ENCODE results near the gene STAB2. TPM values are rescaled to one million over a fixed set of nuclear protein-coding genes. Genes with fewer than 3 reads are reported as not detected.

The STAB2 gene
- total RNA-seq, 1 experiment from 2014 or later: not detected

DNA sequence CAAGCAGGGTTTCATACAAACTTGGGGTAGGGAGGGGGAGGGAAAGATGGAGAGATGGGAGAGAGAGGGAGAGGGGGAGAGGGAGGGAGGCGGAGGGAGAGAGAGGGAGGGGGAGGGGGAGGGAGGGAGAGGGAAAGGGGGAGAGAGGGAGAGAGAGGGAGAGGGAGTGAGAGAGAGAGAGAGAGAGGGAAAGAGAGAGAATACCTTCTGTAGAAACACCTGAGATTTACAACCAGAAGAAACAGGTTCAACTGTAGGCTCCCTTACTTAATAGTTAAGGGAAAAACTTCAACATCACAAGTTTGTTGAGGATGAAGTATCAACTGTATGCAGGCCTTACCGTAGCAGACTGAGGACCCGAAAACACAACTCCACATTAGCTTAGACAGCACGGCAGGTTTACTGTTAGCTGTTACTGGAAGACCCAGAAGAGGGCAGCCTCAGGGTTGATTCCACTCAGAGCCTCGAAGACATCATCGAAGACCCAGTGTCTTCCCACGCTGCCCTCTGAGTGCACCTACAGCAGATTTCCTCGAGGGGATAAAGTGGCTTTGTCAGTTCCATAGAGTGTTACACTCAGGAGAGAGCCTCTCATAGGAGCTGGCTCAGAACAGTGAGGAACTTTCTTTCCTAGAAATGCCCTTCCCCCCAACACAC lies 181.5 kb downstream of the STAB2 start:
- DNase-seq (ENCODE audit: unreplicated experiment): no peak
- Mint-ChIP-seq H3K4me3 (ENCODE audit: unreplicated experiment) (no peak overlapping the region), H3K9me3 (ENCODE audit: unreplicated experiment) (no peaks in the 10 kb centered on the region), H3K27ac (ENCODE audit: low read depth, unreplicated experiment) (no peak overlapping the region), H3K4me1 (ENCODE audit: insufficient read depth, unreplicated experiment) (no peaks in the 10 kb centered on the region), H3K27me3 (ENCODE audit: insufficient read depth, unreplicated experiment) (no peaks in the 10 kb centered on the region), H3K36me3 (ENCODE audit: insufficient read depth, unreplicated experiment) (peaks cover 26% of the 10 kb centered on the region)
- CTCF ChIA-PET: no interaction called here
- POLR2A ChIA-PET: no interaction called here
- TF ChIP-seq, protein P1, sequence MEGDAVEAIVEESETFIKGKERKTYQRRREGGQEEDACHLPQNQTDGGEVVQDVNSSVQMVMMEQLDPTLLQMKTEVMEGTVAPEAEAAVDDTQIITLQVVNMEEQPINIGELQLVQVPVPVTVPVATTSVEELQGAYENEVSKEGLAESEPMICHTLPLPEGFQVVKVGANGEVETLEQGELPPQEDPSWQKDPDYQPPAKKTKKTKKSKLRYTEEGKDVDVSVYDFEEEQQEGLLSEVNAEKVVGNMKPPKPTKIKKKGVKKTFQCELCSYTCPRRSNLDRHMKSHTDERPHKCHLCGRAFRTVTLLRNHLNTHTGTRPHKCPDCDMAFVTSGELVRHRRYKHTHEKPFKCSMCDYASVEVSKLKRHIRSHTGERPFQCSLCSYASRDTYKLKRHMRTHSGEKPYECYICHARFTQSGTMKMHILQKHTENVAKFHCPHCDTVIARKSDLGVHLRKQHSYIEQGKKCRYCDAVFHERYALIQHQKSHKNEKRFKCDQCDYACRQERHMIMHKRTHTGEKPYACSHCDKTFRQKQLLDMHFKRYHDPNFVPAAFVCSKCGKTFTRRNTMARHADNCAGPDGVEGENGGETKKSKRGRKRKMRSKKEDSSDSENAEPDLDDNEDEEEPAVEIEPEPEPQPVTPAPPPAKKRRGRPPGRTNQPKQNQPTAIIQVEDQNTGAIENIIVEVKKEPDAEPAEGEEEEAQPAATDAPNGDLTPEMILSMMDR (IDR thresholded peaks at IDR 0.05; ENCODE audit: unreplicated experiment): no peak
- BruUV-seq (replicated peaks): no TSS peak
- intact Hi-C loops (cut with micrococcal nuclease): no loop called here

DNA sequence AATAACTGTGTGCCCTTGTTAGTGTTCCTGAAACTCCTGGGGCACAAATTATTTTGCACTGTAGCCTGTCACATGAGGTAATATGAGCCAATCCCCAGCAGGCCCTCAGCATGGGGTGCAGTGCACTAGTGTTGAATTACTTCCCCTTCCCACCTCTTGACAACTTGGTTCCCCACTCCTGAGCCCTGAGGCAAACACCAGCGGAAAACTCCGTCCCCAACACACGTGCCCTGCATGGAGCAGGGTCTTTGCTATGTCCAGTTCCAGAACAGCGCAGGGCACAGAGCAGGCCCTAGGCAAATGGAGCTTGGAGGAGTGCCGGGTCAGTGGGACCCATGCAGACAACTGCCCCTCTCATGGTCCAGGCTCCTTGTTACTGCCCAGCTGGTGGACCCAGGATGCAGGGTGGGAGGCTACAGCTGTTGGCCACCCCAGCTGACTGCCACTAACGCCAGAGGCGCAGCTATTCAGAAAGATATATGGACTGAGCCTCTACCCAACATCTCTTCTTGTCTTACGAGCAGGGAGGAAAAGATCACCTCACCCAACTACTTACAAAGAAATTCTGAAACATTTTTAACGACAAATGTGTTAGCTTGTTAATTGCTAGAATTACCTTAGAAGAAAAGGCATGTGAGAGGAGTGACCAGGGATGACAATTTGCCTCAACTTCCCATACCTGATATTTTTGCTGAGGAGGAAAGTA lies 182.3 kb downstream of the STAB2 start:
- no TSS peak for BruUV-seq (replicated peaks)
- Mint-ChIP-seq H3K27me3 (ENCODE audit: insufficient read depth, unreplicated experiment) (no peaks in the 10 kb centered on the region), H3K36me3 (ENCODE audit: insufficient read depth, unreplicated experiment) (peaks cover 32% of the 10 kb centered on the region), H3K9me3 (ENCODE audit: unreplicated experiment) (no peaks in the 10 kb centered on the region), H3K4me1 (ENCODE audit: insufficient read depth, unreplicated experiment) (no peaks in the 10 kb centered on the region), H3K27ac (ENCODE audit: low read depth, unreplicated experiment) (peak overlapping the region; percentile 23), H3K4me3 (ENCODE audit: unreplicated experiment) (no peak overlapping the region)
- ChIA-PET CTCF (interaction anchor here (1.4 to 4.1 kb wide), 3 partner anchors 11 to 101 kb away, joined by 8 to 31 read pairs (median 11); no protein-coding TSS in a partner anchor), POLR2A (no interaction called here)
- TF ChIP-seq, protein P1 (IDR thresholded peaks at IDR 0.05; ENCODE audit: unreplicated experiment): no peak
- no peak for DNase-seq (ENCODE audit: unreplicated experiment)
- intact Hi-C loops (cut with micrococcal nuclease): no loop called here

DNA sequence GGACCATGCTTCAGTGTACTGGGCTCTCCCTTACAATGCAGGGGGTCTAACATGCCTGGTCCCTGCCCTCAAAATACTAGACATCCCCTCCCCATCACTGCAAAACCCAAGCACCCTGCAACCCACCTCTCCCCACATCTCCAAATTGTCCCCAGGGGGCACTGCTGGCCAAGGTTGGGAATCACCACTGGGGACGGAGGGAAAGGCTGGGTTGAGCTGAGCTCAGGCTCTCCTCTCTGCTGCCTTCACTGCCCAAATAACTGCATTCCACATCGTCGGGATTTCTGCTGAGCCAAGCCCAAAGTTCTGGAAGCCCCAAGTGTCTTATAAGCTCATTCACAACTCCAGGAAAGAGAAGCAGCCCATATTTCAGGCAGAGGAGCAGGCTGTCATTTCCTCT lies 184.4 kb downstream of the STAB2 start:
- H3K27ac Mint-ChIP-seq (ENCODE audit: low read depth, unreplicated experiment): no peak overlapping the region
- BruUV-seq (replicated peaks): no TSS peak
- intact Hi-C loops (cut with micrococcal nuclease): loop anchor here (1.0 to 2.0 kb wide), 2 partner anchors 69 to 99 kb away; partner anchors contain the start of gene NT5DC3
- CTCF ChIA-PET: interaction anchor here (0.5 to 4.1 kb wide), 16 partner anchors 8 to 1672 kb away, joined by 3 to 31 read pairs (median 4); no protein-coding TSS in a partner anchor
- no peak overlapping the region for H3K4me3 Mint-ChIP-seq (ENCODE audit: unreplicated experiment)
- TF ChIP-seq, protein P1 (IDR thresholded peaks at IDR 0.05; ENCODE audit: unreplicated experiment): peak; percentile 33
- POLR2A ChIA-PET: no interaction called here
- peak; percentile 66 for DNase-seq (ENCODE audit: unreplicated experiment)
- no peaks in the 10 kb centered on the region for H3K4me1 Mint-ChIP-seq (ENCODE audit: insufficient read depth, unreplicated experiment)
- H3K27me3 Mint-ChIP-seq (ENCODE audit: insufficient read depth, unreplicated experiment): no peaks in the 10 kb centered on the region
- no peaks in the 10 kb centered on the region for H3K9me3 Mint-ChIP-seq (ENCODE audit: unreplicated experiment)
- peaks cover 39% of the 10 kb centered on the region for H3K36me3 Mint-ChIP-seq (ENCODE audit: insufficient read depth, unreplicated experiment)

DNA sequence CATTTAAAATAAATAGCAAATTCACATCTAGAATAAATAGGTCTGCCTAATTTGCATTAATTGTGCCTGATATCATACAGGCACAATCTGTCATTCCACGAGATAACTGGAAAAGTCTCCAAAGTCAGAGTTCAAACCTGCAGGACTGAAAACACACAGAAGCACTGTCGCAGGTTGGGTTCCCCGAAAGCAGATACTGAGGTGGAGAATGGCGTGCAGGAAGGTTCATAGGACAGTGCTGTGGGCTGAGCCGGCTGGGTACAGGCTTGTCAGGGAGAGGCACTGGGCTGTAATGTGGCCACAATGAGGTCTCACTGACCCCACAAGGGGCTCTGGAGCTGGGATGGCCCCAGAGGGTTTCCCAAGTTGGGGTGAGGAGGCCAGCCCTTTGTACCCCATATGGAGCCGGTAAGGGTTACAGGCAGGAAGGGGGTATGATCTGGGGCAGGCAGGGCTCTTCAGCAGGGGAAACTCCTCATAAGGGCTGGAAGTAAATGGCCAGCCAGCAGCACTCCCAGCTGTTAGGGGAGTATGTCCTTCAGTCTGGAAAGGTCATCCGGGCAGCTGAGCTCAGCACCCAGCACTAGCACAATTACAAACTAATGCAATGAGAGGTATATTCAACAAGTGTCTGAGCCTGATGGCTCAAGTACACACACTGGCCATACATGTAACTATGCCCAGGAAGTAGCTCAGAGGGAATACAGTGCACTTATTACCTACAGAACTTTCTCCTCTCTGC lies 185.5 kb downstream of the STAB2 start:
- no TSS peak for BruUV-seq (replicated peaks)
- DNase-seq (ENCODE audit: unreplicated experiment): no peak
- intact Hi-C loops (cut with micrococcal nuclease): no loop called here
- Mint-ChIP-seq H3K27ac (ENCODE audit: low read depth, unreplicated experiment) (no peak overlapping the region), H3K27me3 (ENCODE audit: insufficient read depth, unreplicated experiment) (no peaks in the 10 kb centered on the region), H3K36me3 (ENCODE audit: insufficient read depth, unreplicated experiment) (peaks cover 43% of the 10 kb centered on the region), H3K4me1 (ENCODE audit: insufficient read depth, unreplicated experiment) (no peaks in the 10 kb centered on the region), H3K4me3 (ENCODE audit: unreplicated experiment) (no peak overlapping the region), H3K9me3 (ENCODE audit: unreplicated experiment) (no peaks in the 10 kb centered on the region)
- CTCF ChIA-PET: interaction anchor here (1.2 to 4.1 kb wide), 5 partner anchors 7 to 98 kb away, joined by 3 to 31 read pairs (median 7); no protein-coding TSS in a partner anchor
- TF ChIP-seq, protein P1 (IDR thresholded peaks at IDR 0.05; ENCODE audit: unreplicated experiment): no peak
- POLR2A ChIA-PET: no interaction called here
